ENCODE results near the gene OSBP2.

OSBP2 gene

GRCh38 chr22:30674482-30674881 is 20.2 kb upstream of the OSBP2 start:
- TF ChIP-seq EGR1 (IDR thresholded peaks at IDR 0.05): no peak

GRCh38 chr22:30675436-30675835 is 19.2 kb upstream of the OSBP2 start:
- TF ChIP-seq ZBTB7A (IDR thresholded peaks at IDR 0.05; ENCODE audit: low read depth): no peak
- TF ChIP-seq RAD21 (IDR thresholded peaks at IDR 0.05; ENCODE audit: low read depth): no peak
- TF ChIP-seq EGR1 (IDR thresholded peaks at IDR 0.05): no peak
- TF ChIP-seq NFIC (IDR thresholded peaks at IDR 0.05): no peak
- TF ChIP-seq MAX (IDR thresholded peaks at IDR 0.05): no peak
- TF ChIP-seq TCF12 (IDR thresholded peaks at IDR 0.05; ENCODE audit: low read depth): no peak
- TF ChIP-seq YY1 (IDR thresholded peaks at IDR 0.05; ENCODE audit: low read depth): no peak
- no peak for TF ChIP-seq TAF1 (IDR thresholded peaks at IDR 0.05; ENCODE audit: low read depth)
- no peak for TF ChIP-seq FOXM1 (IDR thresholded peaks at IDR 0.05; ENCODE audit: borderline replicate concordance, low read depth)
- TF ChIP-seq CEBPB (IDR thresholded peaks at IDR 0.05): no peak
- no peak for TF ChIP-seq USF1 (IDR thresholded peaks at IDR 0.05)
- no peak for TF ChIP-seq EP300 (IDR thresholded peaks at IDR 0.05; ENCODE audit: borderline replicate concordance)
- TF ChIP-seq CREB1 (IDR thresholded peaks at IDR 0.05; ENCODE audit: low read depth): no peak
- no peak for TF ChIP-seq REST (IDR thresholded peaks at IDR 0.05; ENCODE audit: low read depth)
- no peak for TF ChIP-seq TEAD4 (IDR thresholded peaks at IDR 0.05)

GRCh38 chr22:30680991-30681770 is 13.5 kb upstream of the OSBP2 start:
- TF ChIP-seq MAX (IDR thresholded peaks at IDR 0.05): no peak
- TF ChIP-seq ZBTB7A (IDR thresholded peaks at IDR 0.05; ENCODE audit: low read depth): no peak
- TF ChIP-seq TCF12 (IDR thresholded peaks at IDR 0.05; ENCODE audit: low read depth): no peak
- no peak for TF ChIP-seq EP300 (IDR thresholded peaks at IDR 0.05; ENCODE audit: borderline replicate concordance)
- TF ChIP-seq CREB1 (IDR thresholded peaks at IDR 0.05; ENCODE audit: low read depth): no peak
- TF ChIP-seq EGR1 (IDR thresholded peaks at IDR 0.05): no peak
- no peak for TF ChIP-seq CEBPB (IDR thresholded peaks at IDR 0.05)
- no peak for TF ChIP-seq RAD21 (IDR thresholded peaks at IDR 0.05; ENCODE audit: low read depth)
- TF ChIP-seq REST (IDR thresholded peaks at IDR 0.05; ENCODE audit: low read depth): no peak
- no peak for TF ChIP-seq TEAD4 (IDR thresholded peaks at IDR 0.05)
- no peak for TF ChIP-seq TAF1 (IDR thresholded peaks at IDR 0.05; ENCODE audit: low read depth)
- no peak for TF ChIP-seq YY1 (IDR thresholded peaks at IDR 0.05; ENCODE audit: low read depth)
- no peak for TF ChIP-seq FOXM1 (IDR thresholded peaks at IDR 0.05; ENCODE audit: borderline replicate concordance, low read depth)
- TF ChIP-seq USF1 (IDR thresholded peaks at IDR 0.05): no peak
- TF ChIP-seq NFIC (IDR thresholded peaks at IDR 0.05): no peak

- no peak for TF ChIP-seq ZBTB7A (IDR thresholded peaks at IDR 0.05; ENCODE audit: low read depth)
- TF ChIP-seq TEAD4 (IDR thresholded peaks at IDR 0.05): no peak
- TF ChIP-seq USF1 (IDR thresholded peaks at IDR 0.05): no peak
- no peak for TF ChIP-seq YY1 (IDR thresholded peaks at IDR 0.05; ENCODE audit: low read depth)
- TF ChIP-seq RAD21 (IDR thresholded peaks at IDR 0.05; ENCODE audit: low read depth): no peak
- no peak for TF ChIP-seq NFIC (IDR thresholded peaks at IDR 0.05)
Measured at GRCh38 chr22:30681831-30682230, 12.8 kb upstream of the OSBP2 start.

GRCh38 chr22:30685178-30685577 is 9.5 kb upstream of the OSBP2 start:
- TF ChIP-seq TAF1 (IDR thresholded peaks at IDR 0.05; ENCODE audit: low read depth) (no peak), YY1 (IDR thresholded peaks at IDR 0.05; ENCODE audit: low read depth) (no peak), FOXM1 (IDR thresholded peaks at IDR 0.05; ENCODE audit: borderline replicate concordance, low read depth) (no peak), REST (IDR thresholded peaks at IDR 0.05; ENCODE audit: low read depth) (no peak), EP300 (IDR thresholded peaks at IDR 0.05; ENCODE audit: borderline replicate concordance) (no peak), TCF12 (IDR thresholded peaks at IDR 0.05; ENCODE audit: low read depth) (no peak), RAD21 (IDR thresholded peaks at IDR 0.05; ENCODE audit: low read depth) (no peak), CREB1 (IDR thresholded peaks at IDR 0.05; ENCODE audit: low read depth) (no peak), ZBTB7A (IDR thresholded peaks at IDR 0.05; ENCODE audit: low read depth) (no peak), EGR1 (IDR thresholded peaks at IDR 0.05) (no peak), NFIC (IDR thresholded peaks at IDR 0.05) (no peak), USF1 (IDR thresholded peaks at IDR 0.05) (no peak)

Measured in Ishikawa (cell line).